HepG2 (cell line): ENCODE results near the gene SNRPD3. TPM values are rescaled to one million over a fixed set of nuclear protein-coding genes. Genes with fewer than 3 reads are reported as not detected.
A peak's percentile ranks its signal among the peaks of the same experiment; 100 is the strongest.

Source experiments
- ARID4A ChIP-seq: sonication (generic); formaldehyde crosslinking; IDR thresholded peaks from 2 replicates; pipeline ENCODE4 v1.5.0; 2020; ENCODE audit warnings: mild to moderate bottlenecking, missing genetic modification reagents, borderline replicate concordance
- ATF7 ChIP-seq, 2 experiments: fragments of 450-650 bp in 1 of 2; sonication (generic) in 1 of 2; formaldehyde crosslinking in 1 of 2; IDR thresholded peaks; 2 replicates each; pipeline versions ENCODE4 v1.4.0 to v1.6.1; 2016 to 2020; ENCODE audit warnings: antibody characterized with exemption in 1 of 2, mild to moderate bottlenecking in 1 of 2, missing genetic modification reagents in 1 of 2
- CENPT ChIP-seq: sonication (generic); formaldehyde crosslinking; IDR thresholded peaks from 2 replicates; pipeline ENCODE4 v1.8.0; 2022; ENCODE audit warnings: low read depth, mild to moderate bottlenecking, moderate library complexity, missing genetic modification reagents
- DMAP1 ChIP-seq: IDR thresholded peaks from 2 replicates; pipeline ENCODE4 v1.6.1; 2016
- GZF1 ChIP-seq: sonication (generic); formaldehyde crosslinking; IDR thresholded peaks from 2 replicates; pipeline ENCODE4 v1.5.1; 2020; ENCODE audit warnings: mild to moderate bottlenecking, missing genetic modification reagents
- IRF9 ChIP-seq: sonication (generic); formaldehyde crosslinking; IDR thresholded peaks from 2 replicates; pipeline ENCODE4 v1.8.0; 2022; ENCODE audit warnings: missing genetic modification reagents, mild to moderate bottlenecking, borderline replicate concordance
- SMARCE1 ChIP-seq: fragments of 450-650 bp; IDR thresholded peaks from 2 replicates; pipeline ENCODE4 v1.6.1; 2017; ENCODE audit warnings: borderline replicate concordance
- SNAI1 ChIP-seq: sonication (generic); formaldehyde crosslinking; IDR thresholded peaks from 2 replicates; pipeline ENCODE4 v1.5.0; 2020; ENCODE audit warnings: mild to moderate bottlenecking, missing genetic modification reagents, borderline replicate concordance
- SP5 ChIP-seq: IDR thresholded peaks from 2 replicates; pipeline ENCODE4 v1.6.1; 2016; ENCODE audit warnings: low read depth, borderline replicate concordance
- TBL1XR1 ChIP-seq: fragments of 150-350 bp; IDR thresholded peaks from 2 replicates; pipeline ENCODE4 v1.6.1; 2014; ENCODE audit warnings: borderline replicate concordance, low read length; ENCODE audit not compliant: partially characterized antibody
- ZFP62 ChIP-seq: sonication (generic); formaldehyde crosslinking; IDR thresholded peaks from 2 replicates; pipeline ENCODE4 v1.4.0; 2020; ENCODE audit warnings: missing genetic modification reagents
- ZNF24 ChIP-seq: fragments of 450-650 bp; IDR thresholded peaks from 2 replicates; pipeline ENCODE4 v1.6.1; 2017; ENCODE audit warnings: antibody characterized with exemption, mild to moderate bottlenecking
- polyA plus RNA-seq, 8 experiments: library from polyadenylated mRNA; depleted of rRNA in 3 of 8; stranded (reverse) in 7 of 8; unstranded in 1 of 8; fragments of >200 nt; fragmentation: Illumina TruSeq in 4 of 8; extraction: Trizol in 4 of 8; gene quantifications; 2 replicates each; pipeline versions ENCODE4 v1.2.1 to v1.2.3, GENCODE V29; 2011 to 2016; ENCODE audit warnings: low read depth in 4 of 8, missing spikeins in 1 of 8, mixed read lengths in 1 of 8; ENCODE audit not compliant: insufficient read depth in 1 of 8
- total RNA-seq, 5 experiments: library from RNA; depleted of rRNA; stranded (reverse); fragments of >200 nt; fragmentation: Illumina TruSeq; extraction: Trizol; gene quantifications; 2 replicates each; pipeline ENCODE4 v1.2.3, GENCODE V29; 2016; ENCODE audit warnings: low read depth in 1 of 5
- TF ChIP-seq, protein P1 (sequence below): sonication (generic); formaldehyde crosslinking; IDR thresholded peaks from 2 replicates; pipeline ENCODE4 v1.4.0; 2020; ENCODE audit warnings: mild to moderate bottlenecking, low read depth, missing genetic modification reagents
- TF ChIP-seq, protein P2 (sequence below): sonication (generic); formaldehyde crosslinking; IDR thresholded peaks from 2 replicates; pipeline ENCODE4 v1.4.0; 2020; ENCODE audit warnings: missing genetic modification reagents

The SNRPD3 gene
- total and polyA plus RNA-seq, 2 of the 13 experiments (the other 11 are each of a cell fraction or from before 2014, with no cell fraction given), result 110 to 209 TPM

GRCh38 chr22:24514241-24515026, 41.4 kb upstream of the SNRPD3 start (continued):
- no peak for TF ChIP-seq CENPT (CRISPR knock-in tag)
- TF ChIP-seq, protein P1, sequence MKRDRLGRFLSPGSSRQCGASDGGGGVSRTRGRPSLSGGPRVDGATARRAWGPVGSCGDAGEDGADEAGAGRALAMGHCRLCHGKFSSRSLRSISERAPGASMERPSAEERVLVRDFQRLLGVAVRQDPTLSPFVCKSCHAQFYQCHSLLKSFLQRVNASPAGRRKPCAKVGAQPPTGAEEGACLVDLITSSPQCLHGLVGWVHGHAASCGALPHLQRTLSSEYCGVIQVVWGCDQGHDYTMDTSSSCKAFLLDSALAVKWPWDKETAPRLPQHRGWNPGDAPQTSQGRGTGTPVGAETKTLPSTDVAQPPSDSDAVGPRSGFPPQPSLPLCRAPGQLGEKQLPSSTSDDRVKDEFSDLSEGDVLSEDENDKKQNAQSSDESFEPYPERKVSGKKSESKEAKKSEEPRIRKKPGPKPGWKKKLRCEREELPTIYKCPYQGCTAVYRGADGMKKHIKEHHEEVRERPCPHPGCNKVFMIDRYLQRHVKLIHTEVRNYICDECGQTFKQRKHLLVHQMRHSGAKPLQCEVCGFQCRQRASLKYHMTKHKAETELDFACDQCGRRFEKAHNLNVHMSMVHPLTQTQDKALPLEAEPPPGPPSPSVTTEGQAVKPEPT (CRISPR knock-in tag), result peak; percentile 97
- TF ChIP-seq DMAP1 (CRISPR knock-in tag), result peak; percentile 89
- peak; percentile 91 for TF ChIP-seq SP5 (CRISPR knock-in tag)
- TF ChIP-seq TBL1XR1, result no peak
- TF ChIP-seq ARID4A, result peak; percentile 81; the same call in 1 of the 2 replicates
- TF ChIP-seq SNAI1, result peak; percentile 84
- no peak for TF ChIP-seq SMARCE1
- TF ChIP-seq, protein P2, sequence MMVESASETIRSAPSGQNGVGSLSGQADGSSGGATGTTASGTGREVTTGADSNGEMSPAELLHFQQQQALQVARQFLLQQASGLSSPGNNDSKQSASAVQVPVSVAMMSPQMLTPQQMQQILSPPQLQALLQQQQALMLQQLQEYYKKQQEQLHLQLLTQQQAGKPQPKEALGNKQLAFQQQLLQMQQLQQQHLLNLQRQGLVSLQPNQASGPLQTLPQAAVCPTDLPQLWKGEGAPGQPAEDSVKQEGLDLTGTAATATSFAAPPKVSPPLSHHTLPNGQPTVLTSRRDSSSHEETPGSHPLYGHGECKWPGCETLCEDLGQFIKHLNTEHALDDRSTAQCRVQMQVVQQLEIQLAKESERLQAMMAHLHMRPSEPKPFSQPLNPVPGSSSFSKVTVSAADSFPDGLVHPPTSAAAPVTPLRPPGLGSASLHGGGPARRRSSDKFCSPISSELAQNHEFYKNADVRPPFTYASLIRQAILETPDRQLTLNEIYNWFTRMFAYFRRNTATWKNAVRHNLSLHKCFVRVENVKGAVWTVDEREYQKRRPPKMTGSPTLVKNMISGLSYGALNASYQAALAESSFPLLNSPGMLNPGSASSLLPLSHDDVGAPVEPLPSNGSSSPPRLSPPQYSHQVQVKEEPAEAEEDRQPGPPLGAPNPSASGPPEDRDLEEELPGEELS (CRISPR knock-in tag), result peak; percentile 97
- TF ChIP-seq IRF9 (CRISPR knock-in tag), result peak; percentile 98
- no peak for TF ChIP-seq ZNF24
- no peak for TF ChIP-seq ZFP62 (CRISPR knock-in tag)
- TF ChIP-seq GZF1 (CRISPR knock-in tag), result peak; percentile 71; the same call in 1 of the 2 replicates
- no peak for TF ChIP-seq ATF7 (IDR thresholded peaks at IDR 0.05)
- peak; percentile 84 for TF ChIP-seq ATF7 (CRISPR knock-in tag; IDR thresholded peaks at IDR 0.05)
